ENCODE results near the gene NSUN6.
A peak's percentile ranks its signal among the peaks of the same experiment; 100 is the strongest.
"Not testable (repeated sequence)": the region's sequence is repeated elsewhere in the genome, so short reads cannot be mapped to it uniquely, and the experiment has no call there.

The NSUN6 gene

GRCh38 chr10:18649364-18649959 is 1.9 kb downstream of the NSUN6 start:
- no peak for TF ChIP-seq CTCF (IDR thresholded peaks at IDR 0.05)
- no peak for DNase-seq (ENCODE audit: low spot score)
- Histone ChIP-seq H3K27ac (no peak overlapping the region), H3K4me3 (no peak overlapping the region)

- TF ChIP-seq CTCF (IDR thresholded peaks at IDR 0.05) = no peak
- no peak overlapping the region for H3K4me3 ChIP-seq
- no peak overlapping the region for H3K27ac ChIP-seq
- DNase-seq (ENCODE audit: low spot score) = no peak
Measured at GRCh38 chr10:18647945-18648344, 3.4 kb downstream of the NSUN6 start.

GRCh38 chr10:18647151-18647550 is 4.2 kb downstream of the NSUN6 start:
- Histone ChIP-seq H3K4me3 (no peak overlapping the region), H3K27ac (no peak overlapping the region)
- TF ChIP-seq CTCF (IDR thresholded peaks at IDR 0.05) = no peak
- DNase-seq (ENCODE audit: low spot score) = no peak

GRCh38 chr10:18639719-18640118 is 11.7 kb downstream of the NSUN6 start:
- not testable (repeated sequence) for DNase-seq (ENCODE audit: low spot score); H3K4me3 ChIP-seq; H3K27ac ChIP-seq

- H3K27ac ChIP-seq; H3K4me3 ChIP-seq; DNase-seq (ENCODE audit: low spot score): not testable (repeated sequence)
Measured at GRCh38 chr10:18637400-18637799, 14.0 kb downstream of the NSUN6 start.

- DNase-seq (ENCODE audit: low spot score) = no peak
- no peak overlapping the region for H3K27ac ChIP-seq
- TF ChIP-seq CTCF (IDR thresholded peaks at IDR 0.05) = no peak
- no peak overlapping the region for H3K4me3 ChIP-seq
Measured at GRCh38 chr10:18635995-18636394, 15.4 kb downstream of the NSUN6 start.

- not testable (repeated sequence) for H3K4me3 ChIP-seq; H3K27ac ChIP-seq; DNase-seq (ENCODE audit: low spot score)
Measured at GRCh38 chr10:18632500-18632899, 18.9 kb downstream of the NSUN6 start.

GRCh38 chr10:18627452-18628018 is 23.9 kb downstream of the NSUN6 start:
- Histone ChIP-seq H3K4me3 (peak overlapping the region; percentile 80), H3K27ac (peak overlapping the region; percentile 60 to 75)
- not testable (repeated sequence) for DNase-seq (ENCODE audit: low spot score)

GRCh38 chr10:18625886-18626285 is 25.5 kb downstream of the NSUN6 start:
- Histone ChIP-seq H3K4me3 (no peak overlapping the region), H3K27ac (no peak overlapping the region)
- TF ChIP-seq CTCF (IDR thresholded peaks at IDR 0.05) = no peak
- DNase-seq (ENCODE audit: low spot score) = no peak

- DNase-seq (ENCODE audit: low spot score); H3K4me3 ChIP-seq; H3K27ac ChIP-seq: not testable (repeated sequence)
Measured at GRCh38 chr10:18623671-18624070, 27.7 kb downstream of the NSUN6 start.

Measured in coronary artery (tissue), 2 donors.